Measurements from ENCODE around the gene ZNF343.

The ZNF343 gene

DNA sequence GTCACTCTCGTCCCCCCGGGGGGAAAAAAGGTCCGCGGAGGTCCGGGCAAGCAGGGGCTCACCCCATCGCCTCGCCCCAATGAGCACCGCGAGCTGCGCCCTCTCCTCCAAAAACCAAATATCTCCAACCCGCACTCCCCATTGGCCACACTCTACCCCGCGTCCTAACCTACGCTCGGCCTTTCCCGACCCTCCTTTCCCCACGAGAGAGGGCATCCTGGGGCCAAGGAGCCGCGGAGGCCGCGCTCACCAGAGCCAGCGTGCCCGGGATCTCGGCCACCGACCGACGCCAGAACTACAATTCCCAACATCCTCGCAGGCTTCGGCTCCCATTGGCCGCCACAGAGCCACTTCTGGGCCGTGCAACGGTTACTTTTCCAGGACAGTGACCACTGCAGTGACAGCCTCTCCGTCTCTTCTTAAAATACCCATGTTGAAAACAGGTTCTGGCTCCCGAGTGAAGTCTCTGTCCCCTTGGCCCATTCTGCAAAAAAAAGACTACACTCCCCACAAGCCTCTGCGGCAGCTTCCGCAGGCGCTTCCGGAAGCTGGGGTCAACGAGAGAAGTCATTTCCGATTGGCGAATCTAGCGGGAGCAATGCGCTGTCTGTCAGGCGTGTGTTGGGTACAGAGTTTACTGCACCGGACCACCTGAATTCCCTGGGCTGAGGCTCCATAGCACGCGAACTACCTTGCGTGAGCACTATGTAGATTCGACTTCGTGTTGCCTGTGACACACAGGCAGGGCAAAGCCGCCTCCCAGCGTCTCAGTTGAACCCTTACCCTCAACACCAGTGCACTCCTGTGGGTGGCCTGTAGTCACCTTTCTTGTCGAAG is at the start of gene ZNF343:
TSS of gene ZNF343 (minus strand) at position 285 of the 837 bp plus-strand sequence. CDS start 15,020 bp downstream, outside the sequence.
- peak within 1 kb of the TSS; percentile 76 for H3K27ac ChIP-seq
- ChIA-PET POLR2A (ENCODE audit: low non-redundant PET) (interaction anchor here (0.5 kb wide), 1 partner anchor 94 kb away, joined by 4 read pairs; no protein-coding TSS in a partner anchor), CTCF (interaction anchor here (0.6 to 2.6 kb wide), 3 partner anchors 13 to 431 kb away, joined by 3 to 7 read pairs (median 5); no protein-coding TSS in a partner anchor)

DNA sequence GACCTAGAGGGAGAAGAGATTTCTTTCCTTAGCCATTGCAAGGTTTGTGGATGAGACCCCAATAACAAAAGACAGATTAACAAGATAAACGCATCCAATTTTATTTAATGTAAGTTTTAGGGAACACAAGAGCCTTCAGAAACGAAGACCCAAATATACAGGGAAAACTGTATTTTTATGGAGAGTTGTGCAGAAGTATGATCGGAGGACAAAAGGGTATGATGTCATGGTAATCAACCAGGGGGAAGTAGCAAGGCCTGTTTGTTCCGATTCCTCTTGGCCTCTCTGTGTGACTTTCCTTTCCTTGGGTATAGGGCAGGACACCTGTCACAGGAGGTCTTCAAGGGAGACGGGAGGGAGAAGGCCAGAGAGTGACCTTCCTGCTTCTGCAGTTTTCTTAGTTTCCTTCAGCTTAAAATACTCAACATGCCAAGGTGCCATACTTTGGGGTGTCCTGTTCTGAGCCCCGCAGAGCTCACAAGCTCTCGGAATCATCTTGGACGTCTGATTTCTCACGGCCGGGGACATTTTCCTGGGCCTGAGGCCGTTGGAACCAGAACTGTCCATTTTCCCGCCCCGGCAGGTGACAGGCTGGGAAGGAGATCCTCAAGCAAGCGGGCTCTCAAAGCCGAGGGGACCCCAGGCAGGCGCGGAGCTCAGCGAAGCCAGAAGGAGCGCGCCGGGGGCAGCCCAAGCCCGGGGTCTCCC is 49.3 kb upstream of the ZNF343 start:
- POLR2A ChIA-PET (ENCODE audit: low non-redundant PET), result no interaction called here
- H3K27ac ChIP-seq, result no peak overlapping the region
- CTCF ChIA-PET, result no interaction called here
- TF ChIP-seq, protein P1, sequence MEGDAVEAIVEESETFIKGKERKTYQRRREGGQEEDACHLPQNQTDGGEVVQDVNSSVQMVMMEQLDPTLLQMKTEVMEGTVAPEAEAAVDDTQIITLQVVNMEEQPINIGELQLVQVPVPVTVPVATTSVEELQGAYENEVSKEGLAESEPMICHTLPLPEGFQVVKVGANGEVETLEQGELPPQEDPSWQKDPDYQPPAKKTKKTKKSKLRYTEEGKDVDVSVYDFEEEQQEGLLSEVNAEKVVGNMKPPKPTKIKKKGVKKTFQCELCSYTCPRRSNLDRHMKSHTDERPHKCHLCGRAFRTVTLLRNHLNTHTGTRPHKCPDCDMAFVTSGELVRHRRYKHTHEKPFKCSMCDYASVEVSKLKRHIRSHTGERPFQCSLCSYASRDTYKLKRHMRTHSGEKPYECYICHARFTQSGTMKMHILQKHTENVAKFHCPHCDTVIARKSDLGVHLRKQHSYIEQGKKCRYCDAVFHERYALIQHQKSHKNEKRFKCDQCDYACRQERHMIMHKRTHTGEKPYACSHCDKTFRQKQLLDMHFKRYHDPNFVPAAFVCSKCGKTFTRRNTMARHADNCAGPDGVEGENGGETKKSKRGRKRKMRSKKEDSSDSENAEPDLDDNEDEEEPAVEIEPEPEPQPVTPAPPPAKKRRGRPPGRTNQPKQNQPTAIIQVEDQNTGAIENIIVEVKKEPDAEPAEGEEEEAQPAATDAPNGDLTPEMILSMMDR (conservative IDR thresholded peaks at IDR 0.05; ENCODE audit: low read depth), result no peak
- no peak for DNase-seq (ENCODE audit: low spot score)

More for the DNA sequence above, at the start of gene ZNF343:
- TF ChIP-seq, protein P1 (conservative IDR thresholded peaks at IDR 0.05; ENCODE audit: low read depth), result no peak
- DNase-seq (ENCODE audit: low spot score), result peak; percentile 92

DNA sequence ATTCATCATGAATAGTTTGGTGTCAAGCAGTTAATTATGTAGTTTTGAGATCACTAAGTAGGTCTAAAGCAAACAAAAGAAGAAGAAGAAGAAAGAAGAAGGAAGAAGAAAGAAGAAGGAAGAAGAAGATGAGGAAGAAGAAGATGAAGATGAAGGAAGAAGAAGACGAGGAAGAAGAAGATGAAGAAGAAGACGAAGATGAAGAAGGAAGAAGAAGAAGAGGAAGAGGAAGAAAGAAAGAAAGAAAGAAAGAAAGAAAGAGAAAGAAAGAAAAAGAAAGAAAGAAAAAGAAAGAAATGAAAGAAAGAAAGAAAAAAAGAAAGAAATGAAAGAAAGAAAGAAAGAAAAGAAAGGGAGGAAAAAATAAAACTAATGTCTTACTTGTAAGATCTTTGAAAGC is 36.9 kb upstream of the ZNF343 start:
- POLR2A ChIA-PET (ENCODE audit: low non-redundant PET), result no interaction called here
- no peak overlapping the region for H3K27ac ChIP-seq

DNA sequence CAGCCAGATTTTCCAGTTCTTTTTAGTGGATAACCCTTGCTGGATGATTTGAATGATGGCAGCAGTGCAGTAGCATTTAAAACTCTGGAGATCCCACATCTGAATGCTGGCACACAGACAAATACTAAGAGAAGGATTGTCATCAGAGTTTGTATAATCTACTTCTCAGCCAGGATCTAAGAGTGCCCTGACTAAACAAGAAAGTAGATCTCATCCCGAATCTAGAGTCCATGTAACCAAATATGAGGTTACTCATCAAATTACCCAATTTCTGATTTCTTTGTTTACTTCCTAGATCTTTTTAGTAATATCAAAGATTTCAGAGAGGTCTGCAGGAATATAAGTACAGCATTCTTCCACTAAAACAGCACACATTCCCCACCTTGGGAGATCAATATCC is 35.5 kb upstream of the ZNF343 start:
- POLR2A ChIA-PET (ENCODE audit: low non-redundant PET), result no interaction called here
- DNase-seq (ENCODE audit: low spot score), result no peak
- no peak overlapping the region for H3K27ac ChIP-seq
- TF ChIP-seq, protein P1 (conservative IDR thresholded peaks at IDR 0.05; ENCODE audit: low read depth), result no peak
- CTCF ChIA-PET, result no interaction called here

More for the DNA sequence above, 36.9 kb upstream of the ZNF343 start:
- no peak for DNase-seq (ENCODE audit: low spot score)
- TF ChIP-seq, protein P1 (conservative IDR thresholded peaks at IDR 0.05; ENCODE audit: low read depth), result no peak
- CTCF ChIA-PET, result no interaction called here

DNA sequence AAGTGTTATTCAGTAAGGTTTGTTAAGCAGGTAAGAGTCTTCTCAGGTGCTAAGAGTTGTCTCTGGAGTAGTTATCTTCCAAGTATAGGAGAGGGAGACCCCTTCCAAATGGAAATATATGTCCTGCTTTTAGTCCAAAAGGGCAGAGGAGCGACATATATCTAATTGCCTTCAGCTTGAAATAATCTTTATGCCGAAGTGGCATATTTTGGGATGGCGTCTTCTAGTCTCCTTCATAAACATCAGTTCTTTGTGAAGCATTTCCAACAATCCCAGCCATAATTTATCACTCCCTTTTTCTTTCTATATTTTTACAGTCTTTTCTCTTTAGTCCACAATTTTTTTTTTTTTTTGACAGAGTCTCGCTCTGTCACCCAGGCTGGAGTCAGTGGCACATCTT is 33.6 kb upstream of the ZNF343 start:
- DNase-seq (ENCODE audit: low spot score), result no peak
- TF ChIP-seq, protein P1 (conservative IDR thresholded peaks at IDR 0.05; ENCODE audit: low read depth), result no peak
- POLR2A ChIA-PET (ENCODE audit: low non-redundant PET), result no interaction called here
- CTCF ChIA-PET, result no interaction called here
- no peak overlapping the region for H3K27ac ChIP-seq

DNA sequence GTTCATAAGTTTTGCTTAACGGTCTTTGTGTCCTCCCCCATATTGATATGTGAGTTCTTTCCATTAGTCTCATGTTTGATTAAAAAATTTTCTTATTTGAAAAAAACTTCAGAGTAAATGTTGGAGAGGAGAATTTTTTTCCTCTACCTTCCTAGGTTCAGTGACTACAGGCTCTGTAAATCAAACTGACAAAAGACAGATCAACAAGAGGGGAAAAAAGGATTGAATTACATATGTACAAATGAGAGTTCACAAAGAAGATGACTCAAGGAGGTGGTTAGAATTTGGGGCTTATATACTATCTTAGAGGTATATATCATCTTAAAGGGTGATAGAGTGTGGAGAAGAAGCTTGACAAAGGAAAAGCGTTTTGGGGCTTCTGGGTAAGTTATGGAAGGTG is 33.2 kb upstream of the ZNF343 start:
- H3K27ac ChIP-seq, result no peak overlapping the region
- no peak for DNase-seq (ENCODE audit: low spot score)
- ChIA-PET CTCF (no interaction called here), POLR2A (ENCODE audit: low non-redundant PET) (no interaction called here)
- TF ChIP-seq, protein P1 (conservative IDR thresholded peaks at IDR 0.05; ENCODE audit: low read depth), result no peak
